Endothelial cell of umbilical vein (primary cell): ENCODE results near the gene ARHGEF38. TPM values are rescaled to one million over a fixed set of nuclear protein-coding genes. Genes with fewer than 3 reads are reported as not detected.
A peak's percentile ranks its signal among the peaks of the same experiment; 100 is the strongest.

Source experiments
- BruUV-seq: library from RNA; stranded (reverse); fragments of 400-500 nt; replicated peaks from 2 replicates; lab custom pipeline; 2021; lab: Mats Ljungman, UMichigan
- CTCF ChIA-PET: fragments of 300-600, 350-600 bp; sonication (Branson Sonifier 250); formaldehyde crosslinking; loops from one replicate; lab custom pipeline; 2021; ENCODE audit warnings: antibody characterized with exemption, inconsistent platforms; lab: Charles Lee
- POLR2A ChIA-PET: fragments of 300-600, 350-600 bp; sonication (Branson Sonifier 250); formaldehyde crosslinking; loops from one replicate; lab custom pipeline; 2021; ENCODE audit warnings: antibody characterized with exemption, inconsistent platforms; lab: Charles Lee
- DNase-seq: peaks from one replicate; pipeline ENCODE4 v3.0.0-alpha.2; 2011; ENCODE audit warnings: low read depth, low spot score
- FAIRE-seq: peaks from 2 replicates; lab custom pipeline; 2011; peaks lifted over from hg19 to GRCh38; lab: Jason Lieb, UNC
- H2AFZ ChIP-seq: 2 replicates; pipeline ENCODE4 v1.6.0; 2012; ENCODE audit warnings: low read depth, low read length, control low read depth, inconsistent platforms
- H3K27ac ChIP-seq: 2 replicates; pipeline ENCODE4 v1.5.1; 2011; ENCODE audit warnings: low read depth, mild to moderate bottlenecking, control low read depth, low read length, moderate library complexity; ENCODE audit not compliant: insufficient read depth
- H3K27me3 ChIP-seq, 2 experiments: 2 replicates each; pipeline versions ENCODE4 v1.6.0 to v1.6.1; 2011; ENCODE audit warnings: low read length in 2 of 2, mixed read lengths in 1 of 2; ENCODE audit not compliant: control insufficient read depth in 2 of 2, insufficient read depth in 2 of 2
- H3K36me3 ChIP-seq, 2 experiments: 2 replicates in 1 of 2; 3 replicates in 1 of 2; pipeline ENCODE4 v1.5.1; 2011; ENCODE audit warnings: low read length in 2 of 2, mild to moderate bottlenecking in 1 of 2, moderate library complexity in 1 of 2; ENCODE audit not compliant: control insufficient read depth in 2 of 2, insufficient read depth in 2 of 2; ENCODE audit errors: extremely low read depth in 1 of 2
- H3K4me1 ChIP-seq: 3 replicates; pipeline ENCODE4 v1.5.1; 2011; ENCODE audit warnings: mild to moderate bottlenecking, low read length; ENCODE audit not compliant: control insufficient read depth, insufficient read depth; ENCODE audit errors: extremely low read depth
- H3K4me2 ChIP-seq: 2 replicates; pipeline ENCODE4 v1.6.1; 2011; ENCODE audit warnings: low read length, control low read depth, mixed read lengths; ENCODE audit not compliant: insufficient read depth
- H3K4me3 ChIP-seq, 3 experiments: fragments of 200-600 bp in 1 of 3; sonication (generic), shearing (Covaris generic) in 1 of 3; replicated peaks in 1 of 3; 2 replicates each; pipeline ENCODE4 v1.5.1; 2011 to 2016; ENCODE audit warnings: control low read depth in 3 of 3, low read length in 3 of 3, mild to moderate bottlenecking in 2 of 3, inconsistent platforms in 1 of 3, low read depth in 1 of 3, moderate library complexity in 1 of 3; ENCODE audit not compliant: insufficient read depth in 1 of 3
- H3K79me2 ChIP-seq: 2 replicates; pipeline ENCODE4 v1.6.0; 2012; ENCODE audit warnings: low read length, inconsistent platforms; ENCODE audit not compliant: control insufficient read depth, insufficient read depth
- H3K9ac ChIP-seq: replicated peaks from 2 replicates; pipeline ENCODE3; 2011; ENCODE audit warnings: low read length, control low read depth; ENCODE audit not compliant: insufficient read depth; ENCODE audit errors: extremely low read depth
- H3K9me1 ChIP-seq: replicated peaks from 3 replicates; pipeline ENCODE4 v1.6.0; 2011; ENCODE audit warnings: mild to moderate bottlenecking, low read length; ENCODE audit not compliant: control insufficient read depth, insufficient read depth; ENCODE audit errors: extremely low read depth
- H3K9me3 ChIP-seq: replicated peaks from 2 replicates; pipeline ENCODE4 v1.5.1; 2012; ENCODE audit warnings: low read length, inconsistent platforms; ENCODE audit not compliant: control insufficient read depth, insufficient read depth
- H4K20me1 ChIP-seq: replicated peaks from 2 replicates; pipeline ENCODE3; 2011; ENCODE audit warnings: mild to moderate bottlenecking, low read length; ENCODE audit not compliant: control insufficient read depth, insufficient read depth; ENCODE audit errors: extremely low read depth
- CTCF ChIP-seq, 2 donors: IDR thresholded peaks; 1 replicate in 1 of 2; 2 replicates in 1 of 2; pipeline ENCODE4 v1.5.1; 2011; ENCODE audit warnings: low read length in 2 of 2, mild to moderate bottlenecking in 2 of 2, moderate library complexity in 2 of 2, control low read depth in 1 of 2, inconsistent platforms in 1 of 2, low read depth in 1 of 2; ENCODE audit not compliant: insufficient read depth in 1 of 2; ENCODE audit errors: extremely low read depth in 1 of 2
- EZH2 ChIP-seq: IDR thresholded peaks from 2 replicates; pipeline ENCODE4 v1.6.1; 2012; ENCODE audit warnings: borderline replicate concordance, low read depth, mild to moderate bottlenecking, moderate library complexity, low read length, inconsistent platforms; ENCODE audit not compliant: severe bottlenecking
- GATA2 ChIP-seq: IDR thresholded peaks from 2 replicates; pipeline ENCODE4 v1.7.0; 2011; ENCODE audit warnings: low read depth, mild to moderate bottlenecking, moderate library complexity, mixed read lengths, low read length; ENCODE audit not compliant: insufficient read length, insufficient read depth
- MAX ChIP-seq: IDR thresholded peaks from 2 replicates; pipeline ENCODE4 v1.6.1; 2011; ENCODE audit not compliant: insufficient read depth, insufficient read length
- MYC ChIP-seq: IDR thresholded peaks from one replicate; pipeline ENCODE4 v1.6.1; 2011; ENCODE audit warnings: mild to moderate bottlenecking, low read depth, low read length
- POLR2A ChIP-seq: IDR thresholded peaks from 2 replicates; pipeline ENCODE4 v1.6.1; 2012; ENCODE audit warnings: low read depth, mild to moderate bottlenecking, control low read depth, low read length
- dilution Hi-C: fragments of 300-500 bp; cut with MboI; formaldehyde crosslinking; loops from one replicate; pipeline ENCODE4 v1.15.0; 2019; ENCODE audit warnings: low sequenced_read_pairs; ENCODE audit not compliant: extremely low pct_ligation_motif_present
- intact Hi-C: fragments of 100-400 bp; cut with micrococcal nuclease; formaldehyde crosslinking; loops from one replicate; pipeline ENCODE4 v1.10.0; 2022
- polyA plus RNA-seq, 4 experiments: library from polyadenylated mRNA; depleted of rRNA in 3 of 4; stranded (reverse) in 3 of 4; unstranded in 1 of 4; fragments of >200 nt; gene quantifications; 2 replicates each; pipeline versions ENCODE4 v1.2.1 to v1.2.3, GENCODE V29; 2011 to 2012; ENCODE audit warnings: missing spikeins in 1 of 4
- total RNA-seq: library from RNA; stranded (reverse); gene quantifications from 2 replicates; pipeline ENCODE4 v1.2.3, GENCODE V29; 2021

The ARHGEF38 gene
- total and polyA plus RNA-seq, 2 donors (not counting 3 experiments of a cell fraction or from before 2014, with no cell fraction given), result not detected

GRCh38 chr4:105666693-105667092 lies 114.3 kb downstream of the ARHGEF38 start:
- ChIA-PET CTCF (interaction anchor here (0.8 to 2.6 kb wide), 5 partner anchors 34 to 193 kb away, joined by 3 to 23 read pairs (median 4); partner anchors contain the start of gene PPA2), POLR2A (no interaction called here)
- Histone ChIP-seq H3K27me3 (no peaks in the 10 kb centered on the region), H4K20me1 (no peaks in the 10 kb centered on the region), H3K79me2 (no peaks in the 10 kb centered on the region), H3K4me3 (no peak overlapping the region), H3K9me1 (no peaks in the 10 kb centered on the region), H3K36me3 (no peaks in the 10 kb centered on the region), H3K4me2 (no peak overlapping the region), H3K4me1 (no peaks in the 10 kb centered on the region), H3K27ac (no peak overlapping the region), H3K9ac (no peak overlapping the region), H3K9me3 (no peaks in the 10 kb centered on the region), H2AFZ (no peak overlapping the region)
- intact Hi-C loops (no loop called here), dilution Hi-C loops (no loop called here)
- peak; percentile 1 for DNase-seq
- no TSS peak for BruUV-seq
- no peak for TF ChIP-seq POLR2A
- TF ChIP-seq EZH2, result no peak
- TF ChIP-seq MAX, result no peak
- TF ChIP-seq CTCF (IDR thresholded peaks at IDR 0.05; ENCODE audit: extremely low read depth in 1 of 2, insufficient read depth in 1 of 2, low read depth in 1 of 2, low read length in 2 of 2), result no peak
- TF ChIP-seq MYC, result no peak
- no peak for FAIRE-seq

- Histone ChIP-seq H3K4me1 (no peaks in the 10 kb centered on the region), H3K36me3 (no peaks in the 10 kb centered on the region), H2AFZ (no peak overlapping the region), H3K4me2 (no peak overlapping the region), H3K27ac (no peak overlapping the region), H3K9ac (no peak overlapping the region), H3K9me3 (no peaks in the 10 kb centered on the region), H3K4me3 (no peak overlapping the region), H3K79me2 (no peaks in the 10 kb centered on the region), H3K27me3 (peaks cover 0 to 2% of the 10 kb centered on the region in 2 experiments), H4K20me1 (no peaks in the 10 kb centered on the region), H3K9me1 (no peaks in the 10 kb centered on the region)
- ChIA-PET CTCF (no interaction called here), POLR2A (no interaction called here)
- BruUV-seq, result no TSS peak
- no peak for DNase-seq
- dilution Hi-C loops (no loop called here), intact Hi-C loops (no loop called here)
- TF ChIP-seq MYC (no peak), POLR2A (no peak), MAX (no peak), CTCF (IDR thresholded peaks at IDR 0.05; ENCODE audit: extremely low read depth in 1 of 2, insufficient read depth in 1 of 2, low read depth in 1 of 2, low read length in 2 of 2) (no peak), GATA2 (no peak)
- no peak for FAIRE-seq
These were observed 118.3 kb downstream of the ARHGEF38 start for GRCh38 chr4:105670684-105671083.
